Tibial nerve (tissue), 4 donors: Measurements from ENCODE around the gene COA5. TPM values are rescaled to one million over a fixed set of nuclear protein-coding genes. Genes with fewer than 3 reads are reported as not detected.

Experiments
- DNase-seq, 2 donors: peaks; one replicate each; pipeline ENCODE4 v3.0.0-alpha.2; 2019; ENCODE audit warnings: low spot score in 2 of 2
- H3K27ac ChIP-seq, 4 donors: fragments of 200-600 bp; sonication (generic) in 3 of 4; one replicate each; pipeline ENCODE4 v1.5.1; 2017 to 2019; ENCODE audit warnings: mild to moderate bottlenecking in 1 of 4
- H3K27me3 ChIP-seq, 2 donors: fragments of 200-600 bp; sonication (generic) in 1 of 2; one replicate each; pipeline versions ENCODE4 v1.5.1 to v1.6.0; 2017 to 2019
- H3K36me3 ChIP-seq, 3 donors: fragments of 200-600 bp; sonication (generic); one replicate each; pipeline ENCODE4 v1.5.1; 2018 to 2019
- H3K4me1 ChIP-seq, 4 donors: fragments of 200-600 bp; sonication (generic) in 3 of 4; one replicate each; pipeline ENCODE4 v1.5.1; 2017 to 2019
- H3K4me3 ChIP-seq, 4 donors: fragments of 200-600 bp; sonication (generic) in 3 of 4; one replicate each; pipeline ENCODE4 v1.5.1; 2017 to 2019; ENCODE audit warnings: mild to moderate bottlenecking in 1 of 4, moderate library complexity in 1 of 4
- H3K9me3 ChIP-seq, 4 donors: fragments of 200-600 bp; sonication (generic) in 3 of 4; one replicate each; pipeline ENCODE4 v1.5.1; 2017 to 2019
- CTCF ChIP-seq, 5 experiments: fragments of 200-600 bp in 3 of 5; fragments of 450-650 bp in 2 of 5; sonication (generic) in 3 of 5; IDR thresholded peaks; one replicate each; pipeline ENCODE4 v1.5.1; 2016 to 2019; ENCODE audit warnings: antibody characterized with exemption in 5 of 5, mild to moderate bottlenecking in 3 of 5, moderate library complexity in 2 of 5
- EP300 ChIP-seq, 2 donors: sonication (generic); formaldehyde crosslinking; IDR thresholded peaks; one replicate each; pipeline ENCODE4 v1.6.1; 2017; ENCODE audit warnings: antibody characterized with exemption in 2 of 2, mild to moderate bottlenecking in 1 of 2
- POLR2A ChIP-seq, 2 donors: fragments of 450-650 bp; IDR thresholded peaks; one replicate each; pipeline ENCODE4 v1.6.1; 2017; ENCODE audit warnings: antibody characterized with exemption in 2 of 2, mild to moderate bottlenecking in 2 of 2, moderate library complexity in 2 of 2
- WGBS, 2 donors: methylation state at CpG; one replicate each; pipeline ENCODE4 v1.1.5; 2018; 5-methylcytosine and 5-hydroxymethylcytosine counted together
- total RNA-seq, 4 donors: library from RNA; depleted of rRNA; stranded (reverse); fragments of >200 nt; gene quantifications; one replicate each; pipeline ENCODE4 v1.1.0, GENCODE V29; 2016

COA5 gene
- total RNA-seq, 4 donors from 2014 or later = 23.1 to 46.8 (median 33.7) TPM

DNA sequence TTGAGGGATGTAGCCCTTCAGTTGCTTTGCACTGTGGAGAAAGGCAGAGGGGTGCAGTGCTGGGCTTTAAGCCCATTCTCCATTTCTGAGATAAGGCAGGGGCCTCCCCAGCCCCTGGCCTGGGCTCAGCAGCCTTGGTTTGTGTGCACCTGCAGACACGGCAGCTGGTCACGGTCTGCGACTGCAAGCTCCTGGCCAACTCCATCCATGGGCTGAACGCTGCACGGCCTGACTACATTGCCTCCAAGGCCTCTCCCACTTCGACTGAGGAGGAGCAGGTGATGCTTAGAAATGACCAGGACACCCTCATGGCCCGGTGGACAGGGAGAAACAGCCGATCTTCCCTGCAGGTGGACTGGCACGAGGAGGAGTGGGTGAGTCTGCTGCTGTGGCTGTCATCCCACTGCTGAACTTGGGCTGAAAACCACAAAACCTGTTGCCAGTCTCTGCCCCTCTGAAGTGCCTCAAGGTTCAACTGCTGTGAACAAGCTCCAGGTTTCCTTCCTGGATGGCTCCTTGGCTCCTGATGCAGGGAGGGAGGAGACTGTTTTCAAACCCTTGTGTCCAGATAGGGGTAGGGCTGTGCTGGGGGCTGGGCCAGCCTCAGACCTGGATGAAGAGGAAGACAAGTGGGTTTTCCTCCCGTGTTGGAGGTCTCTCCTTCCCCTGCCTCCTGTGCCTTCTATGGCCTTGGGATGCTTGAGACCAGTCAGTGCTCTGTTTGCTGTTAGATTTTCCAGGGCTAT, 54.0 kb downstream of the COA5 start:
- Histone ChIP-seq H3K27me3 (no peaks in the 10 kb centered on the region), H3K36me3 (peaks cover 0 to 87% (median 0%) of the 10 kb centered on the region in 3 donors), H3K4me3 (no peak overlapping the region), H3K4me1 (no peaks in the 10 kb centered on the region), H3K27ac (no peak overlapping the region), H3K9me3 (no peaks in the 10 kb centered on the region)
- no peak for DNase-seq
- WGBS, 2 donors = 90% methylated on average over 10 of the region's 10 CpGs
- TF ChIP-seq CTCF (IDR thresholded peaks at IDR 0.05) (no peak), EP300 (IDR thresholded peaks at IDR 0.05) (no peak), POLR2A (IDR thresholded peaks at IDR 0.05) (no peak)

DNA sequence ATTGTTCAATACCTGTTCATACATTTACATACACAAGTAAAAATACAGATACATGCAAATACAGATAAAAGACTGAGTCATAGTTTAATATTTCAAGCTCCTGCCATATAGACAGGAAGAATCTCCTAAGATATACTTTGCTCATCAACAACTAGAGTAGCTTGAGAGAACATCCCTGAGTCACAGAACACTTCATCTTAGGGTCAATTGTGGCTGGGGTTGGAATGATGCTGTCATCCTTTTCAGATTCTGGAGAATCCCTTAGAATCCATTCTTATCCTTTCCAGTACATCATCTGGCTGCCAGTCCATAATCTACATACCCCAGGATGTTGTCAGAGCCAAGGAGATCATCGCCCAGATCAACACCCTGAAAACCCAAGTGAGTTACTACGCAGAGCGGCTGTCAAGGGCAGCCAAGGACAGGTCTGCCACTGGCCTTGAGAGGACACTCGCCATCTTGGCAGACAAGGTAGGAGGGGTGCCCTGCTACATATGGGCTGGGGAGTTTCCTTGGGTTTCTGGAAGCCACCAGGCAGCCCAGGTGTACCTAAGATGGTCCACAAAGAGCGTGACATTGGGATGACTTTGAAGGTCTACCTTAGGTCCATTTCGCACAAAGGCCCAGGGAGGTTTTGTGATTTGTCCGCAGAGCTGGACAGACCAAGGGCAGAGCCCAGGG, 55.7 kb downstream of the COA5 start:
- TF ChIP-seq POLR2A (IDR thresholded peaks at IDR 0.05) (no peak), CTCF (IDR thresholded peaks at IDR 0.05) (no peak), EP300 (IDR thresholded peaks at IDR 0.05) (no peak)

GRCh38 chr2:98551316-98551715, 57.0 kb downstream of the COA5 start:
- H3K27me3 ChIP-seq = no peaks in the 10 kb centered on the region
- H3K4me3 ChIP-seq = no peak overlapping the region
- no peaks in the 10 kb centered on the region for H3K9me3 ChIP-seq
- peaks cover 0 to 76% (median 0%) of the 10 kb centered on the region in 3 donors for H3K36me3 ChIP-seq
- DNase-seq = no peak
- no peaks in the 10 kb centered on the region for H3K4me1 ChIP-seq
- no peak overlapping the region for H3K27ac ChIP-seq
- WGBS, 2 donors = 81 to 96% methylated on average over 6 of the region's 6 CpGs
- TF ChIP-seq POLR2A (IDR thresholded peaks at IDR 0.05) (no peak), CTCF (IDR thresholded peaks at IDR 0.05) (no peak), EP300 (IDR thresholded peaks at IDR 0.05) (no peak)

More for the DNA sequence above, 55.7 kb downstream of the COA5 start:
- Histone ChIP-seq H3K36me3 (peaks cover 0 to 74% (median 0%) of the 10 kb centered on the region in 3 donors), H3K27ac (no peak overlapping the region), H3K4me1 (no peaks in the 10 kb centered on the region), H3K9me3 (no peaks in the 10 kb centered on the region), H3K27me3 (no peaks in the 10 kb centered on the region), H3K4me3 (no peak overlapping the region)
- DNase-seq = no peak
- 96 to 100% methylated on average over 7 of the region's 7 CpGs for WGBS, 2 donors

GRCh38 chr2:98550165-98550564, 58.1 kb downstream of the COA5 start:
- WGBS, 2 donors = 85 to 97% methylated on average over 4 of the region's 4 CpGs
- Histone ChIP-seq H3K27me3 (no peaks in the 10 kb centered on the region), H3K9me3 (no peaks in the 10 kb centered on the region), H3K4me3 (no peak overlapping the region), H3K27ac (no peak overlapping the region), H3K36me3 (peaks cover 0 to 76% (median 0%) of the 10 kb centered on the region in 3 donors), H3K4me1 (no peaks in the 10 kb centered on the region)
- no peak for DNase-seq
- TF ChIP-seq EP300 (IDR thresholded peaks at IDR 0.05) = no peak
- no peak for TF ChIP-seq CTCF (IDR thresholded peaks at IDR 0.05)
- TF ChIP-seq POLR2A (IDR thresholded peaks at IDR 0.05) = no peak

Other genes with a start within 250 kb of the COA5 start
- 10 to 100 TPM; 23.7 to 45.0 (median 30.9) TPM for gene INPP4A, start 163.7 kb downstream of the COA5 start, total RNA-seq
- gene UNC50, start 77 bp upstream of the COA5 start, total RNA-seq = 10 to 100 TPM; 45.3 to 64.9 (median 56.7) TPM
- gene MGAT4A, start 122.6 kb upstream of the COA5 start, total RNA-seq = 10 to 100 TPM; 12.6 to 50.0 (median 16.1) TPM